GM23248 (cell line): Measurements from ENCODE around the gene LRRN4. TPM values are rescaled to one million over a fixed set of nuclear protein-coding genes. Genes with fewer than 3 reads are reported as not detected.

Experiments used
- DNase-seq: peaks from one replicate; pipeline ENCODE4 v3.0.0-alpha.2; 2015
- H2AFZ ChIP-seq: fragments of 200-600 bp; sonication (generic); 2 replicates; pipeline ENCODE4 v1.6.1; 2016; ENCODE audit warnings: antibody characterized with exemption
- H3F3A ChIP-seq: fragments of 200-600 bp; sonication (generic); 2 replicates; pipeline ENCODE4 v1.6.1; 2016; ENCODE audit warnings: mild to moderate bottlenecking, antibody characterized with exemption, mixed run types; ENCODE audit not compliant: insufficient read depth
- H3K27ac ChIP-seq: fragments of 200-600 bp; sonication (generic); 2 replicates; pipeline ENCODE4 v1.5.1; 2016; ENCODE audit warnings: mild to moderate bottlenecking
- H3K27me3 ChIP-seq: fragments of 200-600 bp; sonication (generic); replicated peaks from 2 replicates; pipeline ENCODE4 v1.6.1; 2016; ENCODE audit warnings: mild to moderate bottlenecking; ENCODE audit not compliant: insufficient read depth
- H3K36me3 ChIP-seq: fragments of 200-600 bp; sonication (generic); 2 replicates; pipeline ENCODE4 v1.6.1; 2016; ENCODE audit warnings: low read depth, mild to moderate bottlenecking
- H3K4me1 ChIP-seq: fragments of 200-600 bp; sonication (generic); 2 replicates; pipeline ENCODE4 v1.6.1; 2016; ENCODE audit warnings: mild to moderate bottlenecking; ENCODE audit not compliant: insufficient read depth
- H3K4me2 ChIP-seq: fragments of 200-600 bp; sonication (generic); one replicate; pipeline ENCODE4 v1.6.1; 2016; ENCODE audit warnings: mild to moderate bottlenecking; ENCODE audit not compliant: unreplicated experiment
- H3K4me3 ChIP-seq: fragments of 200-600 bp; sonication (generic); 2 replicates; pipeline ENCODE4 v1.5.1; 2016; ENCODE audit warnings: mild to moderate bottlenecking
- H3K79me2 ChIP-seq: fragments of 200-600 bp; sonication (generic); 2 replicates; pipeline ENCODE4 v1.6.1; 2016; ENCODE audit warnings: mild to moderate bottlenecking; ENCODE audit not compliant: insufficient read depth
- H3K9ac ChIP-seq: fragments of 200-600 bp; sonication (generic); 2 replicates; pipeline ENCODE4 v1.6.1; 2016; ENCODE audit warnings: mild to moderate bottlenecking
- H3K9me2 ChIP-seq: fragments of 200-600 bp; sonication (generic); 2 replicates; pipeline ENCODE4 v1.6.1; 2016; ENCODE audit warnings: mixed run types, mild to moderate bottlenecking, moderate library complexity; ENCODE audit not compliant: insufficient read depth
- H3K9me3 ChIP-seq: fragments of 200-600 bp; sonication (generic); one replicate; pipeline ENCODE4 v1.6.1; 2017; ENCODE audit warnings: low read depth
- H4K20me1 ChIP-seq: fragments of 200-600 bp; sonication (generic); 2 replicates; pipeline ENCODE4 v1.6.0; 2016; ENCODE audit not compliant: insufficient read depth
- EZH2 ChIP-seq: fragments of 200-600 bp; sonication (generic); IDR thresholded peaks from 2 replicates; pipeline ENCODE4 v1.6.1; 2018; ENCODE audit warnings: antibody characterized with exemption, mild to moderate bottlenecking; ENCODE audit not compliant: insufficient read depth, poor library complexity, severe bottlenecking
- EZH2phosphoT487 ChIP-seq: fragments of 200-600 bp; sonication (generic); IDR thresholded peaks from 2 replicates; pipeline ENCODE4 v1.6.1; 2018; ENCODE audit warnings: antibody characterized with exemption, moderate library complexity, mild to moderate bottlenecking, low read depth; ENCODE audit not compliant: insufficient read depth
- WGBS, 2 experiments: methylation state at CpG; one replicate each; pipeline ENCODE4 v1.1.6; 2015 to 2017; ENCODE audit warnings: low lambda C conversion rate in 2 of 2, low coverage in 1 of 2; ENCODE audit errors: missing lambda C conversion rate in 2 of 2; 5-methylcytosine and 5-hydroxymethylcytosine counted together
- in situ Hi-C: fragments of 300-500 bp; cut with MboI; formaldehyde crosslinking; loops from 2 replicates; pipeline ENCODE4 v1.15.0; 2020
- polyA plus RNA-seq: library from polyadenylated mRNA; unstranded; fragments of >200 nt; fragmentation: Nextera tagmentation; extraction: Ambion mirVana; gene quantifications from 2 replicates; pipeline ENCODE4 v1.2.1, GENCODE V29; 2016
- total RNA-seq: library from RNA; depleted of rRNA; stranded (reverse); fragments of >200 nt; shearing (Covaris generic); gene quantifications from 2 replicates; pipeline ENCODE4 v1.2.3, GENCODE V29; 2014

LRRN4 gene
- total and polyA plus RNA-seq, 2 experiments from 2014 or later = not detected

- no peak overlapping the region for H3K27ac ChIP-seq
- 60 to 61% methylated on average over 8 of the region's 8 CpGs for WGBS, 2 experiments
- H4K20me1 ChIP-seq = no peaks in the 10 kb centered on the region
- H3K9me3 ChIP-seq = no peaks in the 10 kb centered on the region
- no peaks in the 10 kb centered on the region for H3F3A ChIP-seq
- no peak for DNase-seq
- no peaks in the 10 kb centered on the region for H3K9me2 ChIP-seq
- no peaks in the 10 kb centered on the region for H3K36me3 ChIP-seq
- in situ Hi-C loops = loop anchor here (10.0 to 25.0 kb wide), 2 partner anchors 263 to 551 kb away; no protein-coding TSS in a partner anchor
- H3K79me2 ChIP-seq = no peaks in the 10 kb centered on the region
- H3K9ac ChIP-seq = no peak overlapping the region
- no peak overlapping the region for H2AFZ ChIP-seq
- H3K4me3 ChIP-seq = no peak overlapping the region
- peaks cover under 1% of the 10 kb centered on the region; the same call in 1 of the 2 replicates for H3K4me1 ChIP-seq
- no peak for TF ChIP-seq EZH2phosphoT487
- TF ChIP-seq EZH2 = no peak
- H3K4me2 ChIP-seq = no peak overlapping the region
- H3K27me3 ChIP-seq = no peaks in the 10 kb centered on the region
Measured at GRCh38 chr20:6075428-6076219, 21.8 kb upstream of the LRRN4 start.

GRCh38 chr20:6074784-6075183 is 20.9 kb upstream of the LRRN4 start:
- Histone ChIP-seq H3K4me2 (no peak overlapping the region), H3F3A (no peaks in the 10 kb centered on the region), H3K36me3 (no peaks in the 10 kb centered on the region), H3K27ac (no peak overlapping the region), H3K27me3 (no peaks in the 10 kb centered on the region), H3K9me3 (no peaks in the 10 kb centered on the region), H3K79me2 (no peaks in the 10 kb centered on the region), H3K4me3 (no peak overlapping the region), H3K9ac (no peak overlapping the region), H2AFZ (no peak overlapping the region), H3K9me2 (no peaks in the 10 kb centered on the region), H3K4me1 (no peaks in the 10 kb centered on the region), H4K20me1 (no peaks in the 10 kb centered on the region)
- WGBS, 2 experiments = 82 to 86% methylated on average over 2 of the region's 2 CpGs
- in situ Hi-C loops = loop anchor here (10.0 to 25.0 kb wide), 2 partner anchors 262 to 550 kb away; no protein-coding TSS in a partner anchor
- no peak for DNase-seq
- TF ChIP-seq EZH2 (no peak), EZH2phosphoT487 (no peak)

GRCh38 chr20:6074145-6074561 is 20.3 kb upstream of the LRRN4 start:
- no peaks in the 10 kb centered on the region for H3K9me3 ChIP-seq
- H3K27ac ChIP-seq = no peak overlapping the region
- H3K9me2 ChIP-seq = no peaks in the 10 kb centered on the region
- H4K20me1 ChIP-seq = no peaks in the 10 kb centered on the region
- WGBS, 2 experiments = 63 to 67% methylated on average over 2 of the region's 2 CpGs
- no peak overlapping the region for H3K4me2 ChIP-seq
- H3K9ac ChIP-seq = no peak overlapping the region
- no peaks in the 10 kb centered on the region for H3K36me3 ChIP-seq
- TF ChIP-seq EZH2phosphoT487 (no peak), EZH2 (no peak)
- H3K27me3 ChIP-seq = no peaks in the 10 kb centered on the region
- DNase-seq = no peak
- in situ Hi-C loops = loop anchor here (10.0 kb wide), 1 partner anchor 549 kb away; no protein-coding TSS in a partner anchor
- H2AFZ ChIP-seq = no peak overlapping the region
- no peak overlapping the region for H3K4me3 ChIP-seq
- no peaks in the 10 kb centered on the region for H3K4me1 ChIP-seq
- no peaks in the 10 kb centered on the region for H3K79me2 ChIP-seq
- no peaks in the 10 kb centered on the region for H3F3A ChIP-seq

GRCh38 chr20:6070829-6071695 is 17.2 kb upstream of the LRRN4 start:
- Histone ChIP-seq H3K4me1 (no peaks in the 10 kb centered on the region), H3K9me2 (no peaks in the 10 kb centered on the region), H3K9ac (no peak overlapping the region), H3K4me2 (no peak overlapping the region), H3K9me3 (no peaks in the 10 kb centered on the region), H3K27ac (no peak overlapping the region), H3K4me3 (no peak overlapping the region), H2AFZ (no peak overlapping the region), H3K36me3 (no peaks in the 10 kb centered on the region), H3F3A (no peaks in the 10 kb centered on the region), H3K79me2 (no peaks in the 10 kb centered on the region), H4K20me1 (no peaks in the 10 kb centered on the region), H3K27me3 (no peaks in the 10 kb centered on the region)
- 88 to 89% methylated on average over 6 of the region's 6 CpGs for WGBS, 2 experiments
- in situ Hi-C loops = loop anchor here (10.0 kb wide), 1 partner anchor 546 kb away; no protein-coding TSS in a partner anchor
- no peak for DNase-seq
- TF ChIP-seq EZH2 = no peak
- TF ChIP-seq EZH2phosphoT487 = no peak
